Posterior vena cava (tissue), 2 donors: ENCODE measurements around the gene FOSL1. TPM values are rescaled to one million over a fixed set of nuclear protein-coding genes. Genes with fewer than 3 reads are reported as not detected.

Experiments
- DNase-seq: peaks from one replicate; pipeline ENCODE4 v3.0.0-alpha.2; 2020; ENCODE audit warnings: low spot score
- intact Hi-C, 2 donors: fragments of 100-400 bp; cut with DNase I; formaldehyde crosslinking; loops; one replicate each; pipeline versions ENCODE4 v1.14.1 to v1.14.2; 2022 to 2023
- long read RNA-seq, 2 donors: library from polyadenylated mRNA; unstranded; transcript quantifications; one replicate each; pipeline ENCODE4 v2.0.0, GENCODE V29; 2020 to 2021
- total RNA-seq, 2 donors: library from RNA; stranded (reverse); fragmentation: NEBNext Ultra II Directional; extraction: Animal tissue kit (Norgen Biotek cat#: 25700); gene quantifications; one replicate each; pipeline ENCODE4 v1.2.1, GENCODE V29; 2021
- donor health status: DM: yes; HTN: yes; CAD: no.
- donor health status: DM: yes; HTN: yes; CAD: no.

FOSL1 gene
- total RNA-seq = 10 to 100 TPM in 1 of 2 donors, 1 to 10 TPM in 1; 7.4 to 38.7 TPM
- long read RNA-seq, donor 1, partial matches to known transcripts = 0 of 2 reads
- long read RNA-seq, donor 1, other reads (novel, unspliced or antisense) = 1 of 2 reads
- long read RNA-seq, donor 2, transcript FOSL1-201 (4 exons, 1,669 nt) = major isoform, 16 of 25 reads
- long read RNA-seq, donor 2, partial matches to known transcripts = 5 of 25 reads
- long read RNA-seq, donor 2, other reads (novel, unspliced or antisense) = 3 of 25 reads

DNA sequence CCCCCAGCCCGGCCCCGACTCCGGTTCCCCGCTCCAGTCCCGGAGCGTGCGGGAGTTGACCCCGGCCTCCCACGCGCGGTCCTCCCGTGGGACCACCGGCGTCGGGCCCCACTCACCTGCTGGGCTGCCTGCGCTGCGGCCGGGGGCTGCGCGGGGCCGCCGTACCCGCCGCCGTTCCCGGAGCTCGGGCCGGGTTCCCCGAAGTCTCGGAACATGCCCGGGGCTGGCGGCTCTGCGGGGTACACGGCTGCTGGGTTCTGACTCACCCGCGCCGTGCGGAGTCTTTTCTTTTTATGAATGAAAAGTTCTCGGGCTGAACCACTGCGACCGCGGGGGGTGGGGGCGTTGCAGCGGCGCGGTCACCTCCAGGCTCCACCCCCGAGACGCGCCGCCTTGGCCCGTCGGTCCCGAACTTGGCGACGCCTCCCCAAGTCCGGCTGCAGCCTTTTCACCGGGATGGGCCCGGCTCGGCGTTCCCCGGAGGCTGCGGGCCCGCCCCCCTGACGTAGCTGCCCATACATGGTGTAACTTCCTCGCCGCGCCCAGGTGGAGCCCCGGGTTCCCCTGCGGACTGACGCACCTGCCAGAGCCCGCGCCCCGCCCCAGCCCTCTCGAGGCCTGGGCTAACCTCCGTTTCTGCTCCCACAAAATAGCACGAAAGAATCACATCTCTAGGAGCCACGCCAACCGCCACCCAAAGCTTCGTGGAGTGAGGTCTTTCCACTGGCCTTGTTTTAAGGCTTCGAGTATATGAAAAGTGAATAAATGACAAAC is at the start of gene FOSL1:
Gene FOSL1, minus strand, starts transcription at position 264 of the 774 bp plus-strand sequence. Its CDS starts 49 bp downstream, at position 215.
- peak; percentile 97 for DNase-seq
- intact Hi-C loops = no loop called here

DNA sequence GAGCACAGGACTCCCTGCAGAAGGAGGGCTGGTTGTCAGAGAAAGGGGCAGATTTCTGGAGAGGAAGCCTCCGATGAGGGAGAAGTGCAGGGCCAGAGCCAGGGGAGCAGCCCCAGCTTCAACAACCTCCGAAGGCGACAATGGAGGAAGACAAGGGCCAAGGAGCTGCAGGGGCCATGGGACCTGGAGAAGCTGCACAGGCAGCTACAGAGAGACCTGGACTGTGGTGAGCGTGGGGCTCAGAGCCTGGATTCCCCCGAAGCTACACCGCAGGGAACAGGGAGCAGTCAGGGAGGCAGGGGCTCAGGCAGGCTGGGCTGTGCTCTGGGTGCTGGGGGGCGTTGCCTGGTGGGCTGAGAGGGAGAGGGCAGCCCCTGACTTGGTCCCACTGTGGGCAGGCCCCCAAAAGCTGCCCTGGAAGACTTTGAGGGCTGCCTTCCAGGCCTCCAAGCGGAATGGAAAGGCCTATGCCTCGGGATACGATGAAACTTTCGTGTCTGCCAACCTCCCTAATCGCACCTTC is 47.5 kb upstream of the FOSL1 start:
- intact Hi-C loops = no loop called here
- DNase-seq = peak; percentile 24

DNA sequence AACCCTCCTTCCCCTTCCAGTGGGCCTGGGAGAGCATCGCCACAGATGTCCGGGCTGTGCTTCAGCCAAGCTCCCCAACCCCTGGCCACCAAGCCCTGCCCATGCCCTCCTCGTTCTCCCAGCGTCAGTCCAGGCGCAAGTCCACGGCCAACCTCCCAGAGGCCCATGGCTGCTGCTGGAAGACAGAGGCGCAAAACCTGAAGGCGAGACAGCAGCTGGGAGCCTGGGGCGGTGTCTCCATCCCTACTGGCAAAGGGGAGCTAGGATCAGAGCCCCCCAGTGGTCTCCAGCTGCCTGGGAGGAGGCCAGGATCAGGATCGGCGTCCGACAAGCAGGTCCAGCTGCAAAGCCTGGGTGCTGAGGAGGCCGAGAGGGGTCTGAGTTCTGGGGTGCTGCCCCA is 46.9 kb upstream of the FOSL1 start:
- DNase-seq = no peak
- intact Hi-C loops = no loop called here

DNA sequence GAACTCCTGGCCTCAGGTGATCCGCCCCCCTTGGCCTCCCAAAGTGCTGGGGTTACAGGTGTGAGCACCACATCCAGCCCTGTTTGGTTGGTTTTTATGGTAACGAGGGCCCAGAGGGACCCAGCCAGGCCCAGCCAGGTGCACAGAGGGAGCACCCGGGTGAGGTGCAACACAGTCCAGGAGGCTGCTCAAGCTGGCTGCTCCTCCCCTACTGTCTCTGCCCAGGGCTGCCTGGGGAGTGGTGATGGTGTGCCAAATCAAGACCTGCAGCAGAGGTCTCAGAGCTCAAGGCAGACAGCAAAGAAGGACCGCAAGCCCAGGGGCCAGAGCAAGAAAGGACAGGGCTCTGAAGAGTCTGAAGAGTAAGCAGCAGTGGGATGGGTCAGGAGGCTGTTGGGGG is 46.5 kb upstream of the FOSL1 start:
- no peak for DNase-seq
- intact Hi-C loops = no loop called here

DNA sequence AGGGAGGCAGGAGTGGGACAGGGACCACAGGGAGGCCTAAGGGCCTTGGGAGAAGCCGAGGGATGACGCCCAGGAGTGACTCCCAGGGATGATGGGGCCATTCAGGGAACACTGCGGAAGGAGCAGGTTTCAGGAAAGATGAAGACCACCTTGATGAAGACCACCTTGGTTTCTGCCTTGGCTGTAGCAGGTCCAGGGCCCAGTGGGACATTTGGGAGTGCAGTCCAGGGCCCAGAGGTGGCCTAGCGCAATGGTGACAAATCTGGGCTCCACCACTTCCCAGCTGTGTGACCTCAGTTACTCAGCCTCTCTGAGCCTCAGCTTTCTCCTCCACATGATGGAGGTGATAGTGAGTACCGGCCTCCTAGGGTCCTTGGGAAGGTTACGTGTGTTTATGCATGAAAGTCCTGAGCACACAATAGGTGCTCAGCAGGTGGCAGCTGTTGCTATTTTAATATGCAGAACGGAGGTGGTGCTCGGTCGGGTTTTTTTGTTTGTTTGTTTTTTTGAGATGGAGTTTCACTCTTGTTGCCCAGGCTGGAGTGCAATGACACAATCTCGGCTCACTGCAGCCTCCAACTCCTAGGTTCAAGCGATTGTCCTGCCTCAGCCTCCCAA is 45.9 kb upstream of the FOSL1 start:
- no peak for DNase-seq
- intact Hi-C loops = no loop called here

DNA sequence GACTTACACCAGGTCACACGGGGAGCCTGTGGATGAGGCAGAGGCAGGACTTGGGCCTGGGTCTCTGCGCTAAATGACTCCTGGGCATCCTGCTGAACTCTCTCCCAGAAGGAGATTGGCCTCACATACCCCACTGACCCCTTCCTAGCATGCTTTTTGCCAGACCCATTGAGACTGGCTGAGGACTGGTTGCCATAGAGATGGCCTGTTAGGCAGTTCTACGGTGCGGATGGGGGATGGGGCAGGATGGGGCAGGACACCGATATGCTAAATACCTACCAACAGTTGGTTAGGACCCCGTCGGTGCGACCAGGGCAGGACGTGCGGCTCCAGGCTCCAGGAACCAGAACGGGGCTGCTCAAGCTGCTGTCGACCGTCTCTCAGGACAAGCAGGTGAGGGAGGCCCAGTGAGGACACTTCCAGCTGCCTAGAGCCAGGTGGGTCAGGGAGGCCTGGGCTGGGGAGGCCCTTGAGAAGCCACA is 45.3 kb upstream of the FOSL1 start, which contains the start of gene TSGA10IP:
Gene TSGA10IP, plus strand, starts transcription at position 51 of the 482 bp plus-strand sequence. Its CDS starts 196 bp downstream, at position 247.
- DNase-seq = no peak
- intact Hi-C loops = no loop called here

DNA sequence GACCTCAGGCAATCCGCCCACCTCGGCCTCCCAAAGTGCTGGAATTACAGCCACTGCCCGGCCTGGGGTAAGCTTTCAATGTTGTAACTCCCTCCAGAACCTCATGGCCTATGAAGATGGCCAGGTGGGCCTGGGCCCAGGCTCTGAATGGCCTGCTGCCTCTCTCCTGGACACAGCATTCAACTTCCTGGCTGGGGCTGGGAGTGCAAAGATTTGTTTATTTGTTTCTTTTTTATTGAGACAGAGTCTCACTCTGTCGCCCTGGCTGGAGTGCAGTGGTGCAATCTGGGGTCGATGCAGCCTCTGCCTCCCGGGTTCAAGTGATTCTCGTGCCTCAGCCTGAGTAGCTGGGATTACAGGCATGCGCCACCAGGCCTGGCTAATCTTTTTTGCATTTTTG is 44.6 kb upstream of the FOSL1 start:
- intact Hi-C loops = loop anchor here in 1 of 2 donors (5.0 kb wide), 1 partner anchor 1008 kb away; no protein-coding TSS in a partner anchor
- DNase-seq = no peak

DNA sequence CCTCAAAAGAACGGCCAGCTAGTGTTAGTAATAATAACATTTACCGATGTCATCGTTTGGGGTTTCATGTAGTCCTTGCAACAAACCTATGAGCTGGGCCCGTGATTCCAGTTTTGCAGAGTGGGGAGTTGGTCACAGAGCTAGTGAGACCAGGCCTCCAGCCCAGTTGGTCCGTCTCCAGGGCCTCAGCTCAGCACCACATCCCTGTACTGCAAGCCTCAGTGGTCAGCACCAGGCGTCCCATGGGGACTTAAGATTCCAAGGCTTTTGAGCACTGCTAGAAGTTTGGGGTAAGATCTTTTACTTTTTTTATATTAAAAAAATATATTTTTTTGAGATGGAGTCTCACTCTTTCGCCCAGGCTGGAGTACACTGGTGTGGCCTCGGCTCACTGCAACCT is 44.0 kb upstream of the FOSL1 start:
- intact Hi-C loops = loop anchor here in 1 of 2 donors (5.0 kb wide), 1 partner anchor 1008 kb away; no protein-coding TSS in a partner anchor

DNA sequence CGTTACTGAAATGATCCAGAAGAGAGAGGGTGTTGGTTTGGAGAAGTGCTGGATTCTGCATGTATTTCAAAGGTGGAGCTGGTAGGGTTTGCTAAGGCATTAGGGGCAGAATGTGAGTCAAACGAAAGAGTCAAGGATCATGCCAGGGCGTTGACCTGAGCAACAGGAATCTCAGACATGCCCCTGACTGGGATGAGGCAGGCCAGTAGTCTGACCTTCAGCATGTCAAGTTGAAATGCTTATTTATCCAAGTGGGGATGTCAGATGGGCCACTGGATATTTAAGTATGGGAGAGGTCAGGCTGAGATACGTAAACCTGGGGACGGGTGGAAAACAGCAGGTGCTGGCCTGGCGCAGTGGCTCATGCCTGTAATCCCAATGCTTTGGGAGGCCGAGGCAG is 42.3 kb upstream of the FOSL1 start:
- DNase-seq = no peak
- intact Hi-C loops = loop anchor here in 1 of 2 donors (5.0 kb wide), 1 partner anchor 1010 kb away; no protein-coding TSS in a partner anchor

More for the DNA sequence above, 44.0 kb upstream of the FOSL1 start:
- no peak for DNase-seq

DNA sequence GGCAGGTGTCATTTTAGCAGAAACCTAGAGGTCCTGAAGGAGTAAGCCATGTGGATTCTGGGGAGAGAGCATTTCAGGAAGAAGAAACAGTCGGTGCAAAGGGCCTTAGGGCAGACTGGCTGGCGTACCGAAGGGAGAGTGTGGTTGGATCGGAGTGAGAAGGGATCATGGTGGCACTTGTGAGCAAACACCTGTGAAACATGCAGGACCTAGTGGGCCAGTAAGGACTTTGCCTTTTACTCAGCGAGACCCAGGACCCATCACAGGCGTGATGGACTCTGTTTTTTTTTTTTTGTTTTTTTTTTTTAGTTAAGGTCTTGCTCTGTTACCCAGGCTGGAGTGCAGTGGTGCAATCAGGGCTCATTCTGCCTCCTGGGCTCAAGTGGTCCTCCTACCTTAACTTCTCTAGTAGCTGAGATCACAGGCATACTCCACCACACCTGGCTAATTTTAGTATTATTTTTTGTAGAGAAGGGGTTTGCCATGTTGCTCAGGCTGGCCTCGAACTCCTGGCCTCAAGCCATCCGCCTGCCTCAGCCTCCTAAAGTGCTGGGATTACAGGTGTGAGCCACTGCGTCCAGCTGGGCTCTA is 41.6 kb upstream of the FOSL1 start:
- intact Hi-C loops = loop anchor here in 1 of 2 donors (5.0 kb wide), 1 partner anchor 1010 kb away; no protein-coding TSS in a partner anchor
- DNase-seq = no peak

DNA sequence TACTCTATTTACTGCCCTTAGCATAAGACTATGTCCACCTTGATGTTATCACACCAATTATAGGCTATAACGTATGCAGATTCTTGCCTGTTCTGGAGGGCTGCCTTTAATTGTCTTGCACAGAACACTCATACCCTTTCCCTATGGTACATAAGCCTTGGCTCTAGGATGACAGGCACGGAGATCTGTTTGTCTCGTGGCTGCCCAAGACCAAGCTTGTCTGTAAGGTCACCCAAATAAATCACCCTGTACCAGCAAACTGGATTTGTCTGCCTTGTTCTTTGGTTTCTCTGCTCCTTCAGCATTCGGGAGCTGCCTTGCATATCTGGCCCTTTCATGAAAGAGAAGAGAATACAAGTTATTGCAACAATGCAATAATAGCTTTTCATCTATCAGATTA is 37.6 kb upstream of the FOSL1 start:
- intact Hi-C loops = no loop called here
- no peak for DNase-seq

DNA sequence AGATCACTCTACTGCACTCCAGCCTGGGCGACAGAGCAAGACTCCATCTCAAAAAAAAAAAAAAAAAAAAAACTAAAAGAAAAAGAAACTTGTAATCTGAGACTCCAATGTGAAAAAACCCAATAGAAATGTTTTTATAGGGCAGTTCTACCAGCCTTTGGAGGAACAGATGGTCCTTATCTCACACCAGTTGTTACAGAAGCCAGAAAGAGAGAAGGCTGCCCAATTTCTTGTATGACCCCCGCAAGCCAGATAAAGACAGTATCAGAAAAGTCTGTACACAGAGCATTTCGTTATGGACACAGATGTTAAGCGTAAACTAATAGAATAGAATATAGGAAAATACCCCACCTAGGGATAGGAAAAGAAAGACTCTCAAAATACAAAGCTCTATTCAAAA is 33.8 kb upstream of the FOSL1 start:
- intact Hi-C loops = no loop called here

DNA sequence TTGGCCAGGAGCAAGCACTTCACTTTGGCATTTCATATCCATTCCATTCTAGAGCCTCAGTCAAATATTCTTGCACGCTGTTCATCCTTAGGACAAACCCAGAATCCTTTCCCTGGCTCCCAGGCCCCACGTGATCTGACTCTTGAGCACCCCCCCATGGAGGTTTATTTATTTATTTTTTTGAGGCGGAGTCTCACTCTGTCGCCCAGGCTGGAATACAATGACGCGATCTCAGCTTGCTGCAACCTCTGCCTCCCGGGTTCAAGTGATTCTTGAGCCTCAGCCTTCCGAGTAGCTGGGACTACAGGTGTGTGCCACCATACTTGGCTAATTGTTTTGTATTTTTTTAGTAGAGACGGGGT is 32.4 kb upstream of the FOSL1 start:
- intact Hi-C loops = no loop called here

More for the DNA sequence above, 33.8 kb upstream of the FOSL1 start:
- no peak for DNase-seq

DNA sequence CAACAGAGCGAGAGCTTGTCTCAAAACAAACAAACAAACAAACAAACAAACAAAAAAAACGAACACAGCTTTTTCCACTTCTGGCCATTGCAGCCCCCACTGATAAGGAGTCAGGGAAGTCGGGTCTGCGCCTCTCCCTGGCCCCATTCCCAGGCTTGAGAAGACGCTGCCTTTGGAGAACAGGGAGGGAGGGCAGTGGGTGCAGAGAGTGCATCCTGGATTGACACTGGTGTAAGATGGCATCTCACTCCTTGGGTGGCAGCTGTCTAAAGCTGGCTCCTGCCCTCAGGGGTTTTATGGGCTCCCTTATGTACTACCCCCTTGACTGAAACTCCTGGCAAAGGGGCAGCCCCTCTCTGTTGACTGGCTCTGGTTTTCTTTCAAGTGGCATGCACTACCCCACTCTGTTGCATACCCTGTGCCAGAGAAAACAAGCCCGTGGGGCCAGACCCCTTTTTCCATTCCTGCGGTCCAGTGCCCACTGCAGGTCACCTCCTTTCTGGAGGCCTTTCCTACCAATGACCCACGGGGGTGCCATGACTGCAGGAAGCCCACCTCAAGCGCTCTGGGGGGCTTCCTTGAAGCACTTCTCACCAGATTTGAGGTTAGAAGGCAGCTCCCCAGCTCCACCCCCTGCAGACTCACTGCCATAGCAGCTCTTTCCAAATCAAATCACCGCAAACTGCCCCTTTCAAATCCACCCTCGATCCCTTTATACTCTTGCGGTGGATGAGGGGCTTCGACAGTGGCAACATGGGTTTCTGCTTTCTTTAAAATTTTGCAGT is 31.8 kb upstream of the FOSL1 start:
- DNase-seq = no peak
- intact Hi-C loops = no loop called here

More for the DNA sequence above, 32.4 kb upstream of the FOSL1 start:
- DNase-seq = no peak

DNA sequence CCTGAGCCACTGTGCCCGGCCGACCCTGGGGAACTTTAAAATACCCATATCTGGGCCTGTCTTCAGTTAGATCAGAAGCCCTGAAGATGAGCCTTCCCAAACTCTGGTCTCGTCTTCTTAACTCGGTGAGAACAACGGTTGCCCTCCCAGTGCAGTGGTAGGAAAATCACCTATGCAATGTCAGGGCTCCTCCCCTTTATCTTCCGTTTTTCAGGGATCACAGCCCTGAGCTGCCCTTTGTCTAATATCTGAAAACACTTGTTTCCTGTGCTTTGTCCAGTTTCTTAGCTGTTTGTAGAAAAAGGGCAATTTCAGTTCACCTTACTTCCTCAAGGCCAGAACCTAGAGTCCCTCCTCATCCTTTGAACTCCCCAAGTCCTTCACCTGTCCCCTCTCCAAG is 28.5 kb upstream of the FOSL1 start:
- intact Hi-C loops = no loop called here
- no peak for DNase-seq

DNA sequence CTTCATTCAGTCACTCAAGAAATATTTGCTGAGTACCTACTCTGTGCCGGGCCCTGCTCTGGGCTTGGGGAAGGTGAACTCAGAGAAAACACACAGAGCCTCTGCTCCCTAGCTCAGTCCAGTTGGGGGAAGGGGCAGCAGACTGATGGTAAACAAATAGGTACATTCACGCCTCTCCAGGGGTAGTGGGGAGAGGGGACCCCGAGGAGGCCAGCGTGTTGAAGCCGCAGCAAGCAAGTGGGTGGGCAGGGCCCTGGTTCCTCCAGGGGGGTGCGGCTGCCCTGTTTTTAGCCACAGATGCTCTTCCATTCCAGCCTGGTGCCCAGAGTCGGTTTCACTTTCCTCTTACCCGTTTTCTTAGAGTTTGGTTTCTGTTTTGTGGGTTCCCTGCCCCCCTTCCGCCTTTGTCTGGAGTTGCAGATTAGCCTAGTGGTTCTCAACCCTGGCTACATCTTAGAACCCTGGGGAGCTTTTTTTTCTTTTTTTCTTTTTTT is 27.8 kb upstream of the FOSL1 start:
- DNase-seq = peak; percentile 81
- intact Hi-C loops = no loop called here

DNA sequence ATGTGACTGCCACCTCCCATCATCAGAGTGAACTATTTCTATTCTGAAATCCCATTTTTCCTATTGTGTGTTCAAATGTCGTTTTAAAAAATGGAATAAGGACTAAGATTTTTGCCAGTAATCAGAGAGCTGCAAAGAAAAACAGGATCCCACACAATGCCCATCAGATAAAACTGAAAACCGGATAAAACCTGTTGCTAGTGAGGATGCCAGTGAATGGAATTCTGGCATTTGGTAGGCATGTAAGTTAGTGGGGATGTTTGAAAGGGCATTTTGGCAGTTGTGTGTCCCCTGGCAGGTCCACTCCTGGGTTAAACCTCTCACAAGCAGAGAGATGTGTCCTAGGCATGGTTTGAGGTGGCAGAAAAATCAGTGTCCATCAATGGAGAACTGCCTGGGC is 25.2 kb upstream of the FOSL1 start:
- intact Hi-C loops = no loop called here
- DNase-seq = no peak

DNA sequence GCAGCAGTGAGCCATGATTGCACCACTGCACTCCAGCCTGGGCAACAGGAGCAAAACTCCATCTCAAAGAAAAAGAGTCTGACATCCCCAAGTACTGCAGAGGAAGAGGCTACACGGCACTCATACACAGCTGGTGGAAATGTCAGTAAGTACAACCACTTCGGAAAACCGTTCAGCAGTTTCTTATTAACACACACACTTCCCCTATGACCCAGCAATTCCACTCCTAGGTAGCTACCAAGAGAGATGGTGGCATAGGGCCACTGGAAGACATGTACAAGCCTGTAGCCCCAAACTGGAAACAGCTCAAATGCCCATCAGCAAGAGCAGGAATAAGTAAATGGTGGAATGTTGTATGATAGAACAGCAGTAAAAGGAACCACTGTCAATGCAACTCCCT is 22.4 kb upstream of the FOSL1 start:
- intact Hi-C loops = loop anchor here in 1 of 2 donors (5.0 kb wide), 2 partner anchors 40 to 55 kb away; partner anchors contain the start of gene SART1
- no peak for DNase-seq
